HT1080 (cell line): ENCODE data around the gene CCDC102A. TPM values are rescaled to one million over a fixed set of nuclear protein-coding genes. Genes with fewer than 3 reads are reported as not detected.

Source experiments
- DNase-seq: peaks from one replicate; pipeline ENCODE4 v3.0.0-alpha.2; 2015; ENCODE audit warnings: low read depth
- total RNA-seq: library from RNA; depleted of rRNA; stranded (reverse); fragments of >200 nt; shearing (Covaris generic); gene quantifications from 2 replicates; pipeline ENCODE4 v1.2.3, GENCODE V29; 2014; rRNA removed

CCDC102A gene
- total RNA-seq, 1 experiment from 2014 or later = 13.7 TPM

- no peak for DNase-seq
Measured at GRCh38 chr16:57462978-57463362, 73.4 kb downstream of the CCDC102A start.

- peak; percentile 79 for DNase-seq
Measured at GRCh38 chr16:57462209-57462977, 74.0 kb downstream of the CCDC102A start, which contains the start of gene POLR2C. Gene POLR2C (plus strand): TSS chr16:57462679. CDS start chr16:57462725, 46 bp downstream.

Other genes starting within 250 kb of the CCDC102A start
- not detected in 2 replicates for gene CCL22, start 177.8 kb downstream of the CCDC102A start, total RNA-seq
- gene CX3CL1, start 164.1 kb downstream of the CCDC102A start, total RNA-seq = 0.03 and 0.07 TPM in 2 replicates
- gene CCL17, start 131.8 kb downstream of the CCDC102A start, total RNA-seq = not detected in 2 replicates
- 95.3 and 103 TPM in 2 replicates for gene CIAPIN1, start 89.2 kb downstream of the CCDC102A start, total RNA-seq
- gene COQ9, start 89.1 kb downstream of the CCDC102A start, total RNA-seq = 82.4 and 89.4 TPM in 2 replicates
- 199 and 233 TPM in 2 replicates for gene POLR2C, start 73.9 kb downstream of the CCDC102A start, total RNA-seq
- 5.0 and 7.3 TPM in 2 replicates for gene DOK4, start 50.1 kb downstream of the CCDC102A start, total RNA-seq
- gene ADGRG5, start 6.1 kb upstream of the CCDC102A start, total RNA-seq = not detected in 2 replicates
- 11.5 and 18.9 TPM in 2 replicates for gene ADGRG1, start 92.1 kb upstream of the CCDC102A start, total RNA-seq
- gene ADGRG3, start 131.7 kb upstream of the CCDC102A start, total RNA-seq = not detected in 2 replicates
- gene DRC7, start 158.2 kb upstream of the CCDC102A start, total RNA-seq = not detected in 2 replicates
- 44.7 and 54.3 TPM in 2 replicates for gene KATNB1, start 199.2 kb upstream of the CCDC102A start, total RNA-seq